T-helper 1 cell treated with Interleukin-12 subunit alpha and Interleukin-12 subunit beta and Interleukin-4 antibody, amounts not matched to agents 30 μg/mL and 1 μg/mL, for 36 hours (primary cell): ENCODE data around the gene PTPRN2.

Experiments used
- H3K27ac Mint-ChIP-seq: one replicate; pipeline ENCODE4 v1.8.0; 2021; ENCODE audit warnings: mild to moderate bottlenecking, mixed read lengths
- H3K27me3 Mint-ChIP-seq: one replicate; pipeline ENCODE4 v1.8.0; 2021; ENCODE audit warnings: low read depth, mixed read lengths
- H3K36me3 Mint-ChIP-seq: one replicate; pipeline ENCODE4 v1.8.0; 2021; ENCODE audit warnings: low read depth, mixed read lengths
- H3K4me1 Mint-ChIP-seq: one replicate; pipeline ENCODE4 v1.8.0; 2021; ENCODE audit warnings: low read depth, mixed read lengths
- H3K4me3 Mint-ChIP-seq: one replicate; pipeline ENCODE4 v1.8.0; 2021; ENCODE audit warnings: mild to moderate bottlenecking, moderate library complexity, mixed read lengths
- H3K9me3 Mint-ChIP-seq: one replicate; pipeline ENCODE4 v1.8.0; 2021; ENCODE audit warnings: mixed read lengths

The PTPRN2 gene

DNA sequence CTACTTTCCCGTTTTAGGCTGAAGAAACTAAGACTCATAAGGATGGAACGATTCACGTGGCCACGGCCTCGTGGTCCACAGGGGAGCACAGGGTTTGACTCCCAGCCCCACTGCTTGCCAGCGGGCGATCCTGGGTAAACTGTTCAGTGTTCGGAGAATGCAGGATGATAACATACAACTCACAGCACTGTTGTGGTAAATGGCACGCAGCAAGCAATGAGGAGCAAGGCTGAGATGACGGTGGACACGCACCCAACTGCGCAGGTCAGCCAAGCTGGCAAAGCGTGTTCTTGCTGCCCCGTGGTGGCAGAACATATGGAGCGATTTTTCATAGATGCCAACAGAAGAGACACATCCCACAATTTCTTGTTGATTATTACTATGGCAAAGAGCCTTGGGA, 978.1 kb downstream of the PTPRN2 start:
- Mint-ChIP-seq H3K27me3 (no peaks in the 10 kb centered on the region), H3K4me1 (peaks cover 3% of the 10 kb centered on the region)

DNA sequence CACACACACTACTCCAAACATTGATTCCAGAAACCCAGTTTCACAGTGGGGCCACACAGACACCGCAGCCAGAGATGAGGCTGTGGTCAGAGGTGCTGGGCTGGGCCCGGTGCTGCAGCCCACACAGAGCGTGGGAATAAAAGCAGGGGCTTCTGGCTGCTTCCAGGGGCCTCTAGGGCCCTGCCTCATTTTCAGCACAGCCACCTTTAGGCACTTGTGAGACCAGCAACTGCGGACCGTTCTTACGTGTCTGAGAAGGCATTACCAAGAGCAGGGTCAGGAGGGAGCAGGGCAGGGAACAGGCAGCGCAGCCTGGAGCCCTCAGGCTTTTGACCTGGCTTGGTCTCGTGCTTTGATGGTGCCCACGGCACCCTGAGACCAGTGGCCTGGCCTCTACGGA, 980.4 kb downstream of the PTPRN2 start:
- H3K9me3 Mint-ChIP-seq = no peaks in the 10 kb centered on the region
- no peaks in the 10 kb centered on the region for H3K36me3 Mint-ChIP-seq
- peaks cover 1% of the 10 kb centered on the region for H3K4me1 Mint-ChIP-seq
- H3K27me3 Mint-ChIP-seq = no peaks in the 10 kb centered on the region
- no peak overlapping the region for H3K27ac Mint-ChIP-seq
- H3K4me3 Mint-ChIP-seq = no peak overlapping the region

More for the DNA sequence above, 978.1 kb downstream of the PTPRN2 start:
- no peaks in the 10 kb centered on the region for H3K36me3 Mint-ChIP-seq
- no peak overlapping the region for H3K27ac Mint-ChIP-seq
- H3K4me3 Mint-ChIP-seq = no peak overlapping the region
- no peaks in the 10 kb centered on the region for H3K9me3 Mint-ChIP-seq

DNA sequence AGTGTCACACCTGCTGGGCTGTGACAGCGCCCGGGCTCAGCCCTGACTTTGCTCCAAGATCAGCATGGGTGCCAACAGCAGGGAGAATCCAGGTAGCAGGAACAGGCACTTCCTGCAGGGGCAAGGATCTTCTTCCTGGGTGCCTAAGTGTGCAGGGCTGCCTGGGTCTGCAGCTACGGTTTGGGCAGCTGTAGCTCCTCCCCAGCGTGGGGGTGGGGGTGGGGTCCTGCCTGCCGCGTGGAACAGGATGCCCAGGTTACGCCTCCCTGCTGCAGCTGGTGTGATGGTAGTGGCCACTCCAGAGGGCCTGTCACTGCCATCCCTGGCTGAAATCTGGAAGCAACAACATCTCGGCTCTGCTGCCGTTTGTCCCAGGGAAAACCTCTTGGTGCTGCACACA, 981.5 kb downstream of the PTPRN2 start:
- no peak overlapping the region for H3K4me3 Mint-ChIP-seq
- H3K27me3 Mint-ChIP-seq = no peaks in the 10 kb centered on the region
- no peaks in the 10 kb centered on the region for H3K4me1 Mint-ChIP-seq
- H3K36me3 Mint-ChIP-seq = no peaks in the 10 kb centered on the region
- no peak overlapping the region for H3K27ac Mint-ChIP-seq
- H3K9me3 Mint-ChIP-seq = no peaks in the 10 kb centered on the region

DNA sequence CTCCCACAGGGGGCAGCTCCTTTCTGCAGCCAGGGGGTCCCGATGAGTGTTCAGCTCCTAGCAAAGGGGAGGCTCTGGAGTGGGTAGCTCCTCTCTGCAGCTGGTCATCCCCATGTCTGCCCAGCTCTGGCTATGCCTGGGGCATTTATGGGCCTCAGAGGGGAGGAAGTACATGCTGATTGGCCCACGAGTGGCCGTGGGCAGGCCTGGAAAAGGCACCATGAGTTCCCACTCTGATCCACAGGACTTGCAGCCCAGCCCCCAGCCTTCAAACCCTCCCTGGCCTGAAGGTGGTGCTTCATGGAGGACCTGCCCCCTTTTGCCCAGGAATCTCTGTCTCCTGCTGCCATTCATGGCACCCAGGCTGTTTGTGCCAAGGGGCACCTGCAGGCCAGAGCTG, 982.0 kb downstream of the PTPRN2 start:
- no peaks in the 10 kb centered on the region for H3K4me1 Mint-ChIP-seq
- H3K4me3 Mint-ChIP-seq = no peak overlapping the region
- H3K27ac Mint-ChIP-seq = no peak overlapping the region
- H3K36me3 Mint-ChIP-seq = no peaks in the 10 kb centered on the region
- no peaks in the 10 kb centered on the region for H3K9me3 Mint-ChIP-seq
- H3K27me3 Mint-ChIP-seq = no peaks in the 10 kb centered on the region

DNA sequence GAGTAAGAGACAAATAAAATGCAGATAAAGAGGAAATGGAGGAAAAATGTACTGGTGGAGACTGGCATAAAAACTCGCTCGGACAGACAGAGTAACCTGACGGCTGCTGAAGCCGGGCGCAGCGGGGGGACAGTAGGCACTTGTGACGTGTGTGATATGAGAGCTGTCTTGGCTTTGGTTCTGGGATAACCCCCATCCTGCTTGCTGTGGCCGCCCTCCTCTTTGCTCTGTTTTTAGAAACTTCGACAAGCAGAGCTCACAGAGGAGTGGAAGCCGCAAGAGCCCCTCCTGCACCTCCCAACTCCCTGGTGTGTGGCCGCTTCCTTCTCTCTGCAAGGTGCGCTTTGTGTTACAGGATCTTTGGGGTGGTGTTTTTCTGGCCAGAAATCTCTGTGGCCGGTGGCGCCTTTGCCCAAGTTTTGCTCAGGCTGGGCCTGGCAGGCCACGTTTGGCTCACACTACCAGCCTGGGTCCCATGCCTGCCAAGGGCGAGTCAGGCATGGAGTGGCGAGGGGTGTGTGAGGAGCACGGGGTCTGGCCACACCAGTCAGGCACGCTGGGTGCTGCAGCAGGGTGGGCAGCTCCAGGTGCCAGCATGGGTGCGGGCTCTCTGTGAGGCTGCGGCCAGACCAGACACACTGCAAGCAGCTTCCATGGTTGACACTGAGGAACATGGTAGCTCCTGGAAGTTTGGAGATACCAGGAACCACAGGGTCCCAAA, 982.8 kb downstream of the PTPRN2 start:
- H3K27ac Mint-ChIP-seq = no peak overlapping the region
- H3K27me3 Mint-ChIP-seq = no peaks in the 10 kb centered on the region
- no peaks in the 10 kb centered on the region for H3K4me1 Mint-ChIP-seq
- no peaks in the 10 kb centered on the region for H3K9me3 Mint-ChIP-seq
- no peaks in the 10 kb centered on the region for H3K36me3 Mint-ChIP-seq
- H3K4me3 Mint-ChIP-seq = no peak overlapping the region

DNA sequence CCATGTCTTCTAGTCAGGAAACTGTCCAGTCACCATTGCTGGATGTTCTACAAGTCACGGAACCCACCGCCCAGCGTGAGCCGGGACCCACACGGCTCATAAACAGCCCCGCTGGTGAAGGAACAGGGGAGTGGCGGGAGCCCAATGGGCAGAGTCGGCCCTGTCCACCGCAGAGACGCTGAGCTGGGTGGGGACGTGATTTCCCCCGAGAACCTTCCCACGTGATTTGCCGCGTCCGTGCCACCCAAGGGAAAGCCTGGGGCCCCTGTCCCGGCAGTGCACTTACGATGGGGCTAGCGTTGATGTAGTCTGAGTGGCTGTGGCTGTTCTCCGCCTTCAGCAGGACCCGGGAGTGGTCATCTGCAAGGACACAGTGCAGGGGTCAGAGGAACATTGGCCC, 983.9 kb downstream of the PTPRN2 start:
- Mint-ChIP-seq H3K27ac (no peak overlapping the region), H3K27me3 (no peaks in the 10 kb centered on the region), H3K4me3 (no peak overlapping the region), H3K9me3 (no peaks in the 10 kb centered on the region), H3K36me3 (no peaks in the 10 kb centered on the region), H3K4me1 (no peaks in the 10 kb centered on the region)

DNA sequence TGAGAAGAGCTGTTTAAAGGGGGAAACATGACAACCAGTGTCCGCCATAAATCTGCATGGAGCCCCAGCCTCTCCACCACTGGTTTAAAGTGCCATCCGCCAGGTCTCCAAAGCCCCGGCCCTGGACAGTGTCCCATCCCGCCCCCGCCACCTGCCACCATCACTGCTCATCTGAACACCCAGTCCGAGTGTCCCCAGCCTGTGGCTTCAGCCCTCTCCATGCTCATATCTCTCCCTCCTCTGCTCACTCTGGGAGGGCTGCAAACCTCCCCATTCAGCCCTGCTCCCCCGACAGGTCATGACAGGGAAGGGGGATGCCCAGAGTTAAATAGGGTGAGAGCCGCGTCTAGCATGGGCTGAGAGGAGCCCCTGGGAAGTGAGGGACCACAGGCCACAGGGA, 984.6 kb downstream of the PTPRN2 start:
- H3K27ac Mint-ChIP-seq = no peak overlapping the region
- H3K36me3 Mint-ChIP-seq = no peaks in the 10 kb centered on the region
- no peaks in the 10 kb centered on the region for H3K27me3 Mint-ChIP-seq
- H3K9me3 Mint-ChIP-seq = no peaks in the 10 kb centered on the region
- H3K4me3 Mint-ChIP-seq = no peak overlapping the region
- H3K4me1 Mint-ChIP-seq = no peaks in the 10 kb centered on the region

DNA sequence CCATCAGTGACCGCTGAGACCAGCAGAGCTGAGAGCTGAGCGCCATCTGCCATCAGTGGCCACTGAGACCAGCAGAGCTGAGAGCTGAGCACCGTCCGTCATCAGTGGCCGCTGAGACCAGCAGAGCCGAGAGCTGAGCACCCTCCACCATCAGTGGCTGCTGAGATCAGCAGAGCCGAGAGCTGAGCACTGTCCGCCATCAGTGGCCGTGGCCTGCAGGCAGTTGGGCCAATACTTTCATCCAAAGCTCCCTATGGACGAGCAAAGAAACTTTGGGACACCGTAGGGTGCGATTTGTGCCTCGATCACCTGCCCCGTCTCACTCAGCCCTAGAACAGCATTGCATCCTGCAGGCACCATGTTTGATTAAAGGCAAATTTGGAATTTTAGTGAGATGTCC, 985.0 kb downstream of the PTPRN2 start:
- Mint-ChIP-seq H3K4me3 (no peak overlapping the region), H3K27me3 (no peaks in the 10 kb centered on the region), H3K9me3 (no peaks in the 10 kb centered on the region), H3K27ac (no peak overlapping the region), H3K4me1 (no peaks in the 10 kb centered on the region), H3K36me3 (no peaks in the 10 kb centered on the region)

DNA sequence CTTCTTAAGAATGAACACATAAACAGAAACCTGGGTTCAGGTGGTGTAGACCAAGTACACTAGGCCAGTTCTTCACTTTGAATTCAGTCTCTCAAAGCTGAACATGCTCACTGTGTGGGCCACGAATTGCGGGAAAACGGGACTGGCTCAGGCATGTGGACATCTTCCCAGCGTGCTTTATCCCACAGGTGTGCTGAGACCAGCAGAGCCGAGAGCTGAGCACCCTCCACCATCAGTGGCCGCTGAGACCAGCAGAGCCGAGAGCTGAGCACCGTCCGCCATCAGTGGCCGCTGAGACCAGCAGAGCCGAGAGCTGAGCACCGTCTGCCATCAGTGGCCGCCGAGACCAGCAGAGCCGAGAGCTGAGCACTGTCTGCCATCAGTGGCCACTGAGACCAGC, 985.5 kb downstream of the PTPRN2 start:
- Mint-ChIP-seq H3K27ac (no peak overlapping the region), H3K4me1 (no peaks in the 10 kb centered on the region), H3K4me3 (no peak overlapping the region), H3K36me3 (no peaks in the 10 kb centered on the region), H3K9me3 (no peaks in the 10 kb centered on the region), H3K27me3 (no peaks in the 10 kb centered on the region)

DNA sequence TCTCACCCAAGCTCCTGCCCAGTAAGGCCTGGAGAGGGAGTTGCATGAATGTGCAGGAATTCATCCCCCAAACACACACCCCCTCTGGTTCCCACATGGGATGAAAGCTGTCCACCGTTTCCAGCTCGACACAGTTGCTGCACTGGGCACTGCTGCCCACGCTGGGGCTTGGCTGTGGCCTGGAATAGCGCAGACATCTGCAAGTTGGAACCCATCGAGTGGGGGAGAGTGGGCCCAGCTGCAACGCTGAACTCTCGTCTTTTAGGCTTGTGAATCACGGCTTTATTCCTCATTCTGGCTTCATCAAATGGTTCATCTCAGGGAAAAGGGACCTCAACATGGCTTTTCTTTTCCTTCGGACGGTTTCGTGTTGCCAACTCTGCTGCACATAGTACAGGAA, 986.1 kb downstream of the PTPRN2 start:
- Mint-ChIP-seq H3K27me3 (no peaks in the 10 kb centered on the region), H3K27ac (no peak overlapping the region), H3K36me3 (no peaks in the 10 kb centered on the region), H3K9me3 (no peaks in the 10 kb centered on the region), H3K4me3 (no peak overlapping the region), H3K4me1 (no peaks in the 10 kb centered on the region)

DNA sequence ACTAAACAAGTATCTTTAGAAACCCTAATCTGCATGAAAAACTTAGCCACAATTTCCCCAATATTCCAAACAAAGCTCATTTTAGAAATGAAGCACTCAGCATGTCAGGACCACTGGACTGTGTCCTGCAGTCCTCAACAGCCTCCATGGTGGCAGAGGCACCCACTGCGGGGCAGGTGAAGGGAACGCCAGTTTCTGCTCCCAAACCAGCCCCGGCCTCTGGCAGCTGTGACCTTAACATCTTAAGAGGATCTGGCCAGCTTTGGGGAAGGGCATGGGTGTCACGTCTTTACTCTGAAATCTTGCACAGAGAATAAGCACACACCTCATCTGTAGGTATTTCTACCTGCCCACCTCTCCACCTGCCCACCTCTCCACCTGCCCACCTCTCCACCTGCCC, 988.1 kb downstream of the PTPRN2 start:
- Mint-ChIP-seq H3K27ac (no peak overlapping the region), H3K27me3 (no peaks in the 10 kb centered on the region), H3K4me1 (no peaks in the 10 kb centered on the region), H3K36me3 (no peaks in the 10 kb centered on the region), H3K9me3 (no peaks in the 10 kb centered on the region), H3K4me3 (no peak overlapping the region)

DNA sequence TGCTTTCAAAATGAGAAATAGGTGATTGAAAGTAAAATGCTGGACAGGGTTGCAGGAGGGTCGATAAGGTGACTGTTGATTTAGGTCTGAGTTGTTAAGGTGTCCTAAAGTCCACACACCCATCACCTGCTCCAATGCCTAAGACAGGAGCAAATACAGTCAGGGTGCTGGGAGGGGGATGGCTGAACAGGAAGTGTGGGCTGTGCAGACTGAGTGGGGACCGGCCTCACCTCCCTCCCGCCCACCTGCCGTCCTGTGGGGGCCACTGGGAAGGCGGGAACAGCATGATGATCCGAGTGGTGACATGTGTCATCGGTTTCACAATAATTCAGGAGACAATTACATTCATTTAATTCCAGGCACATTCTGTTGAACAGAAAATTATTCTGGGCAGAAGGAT, 990.1 kb downstream of the PTPRN2 start:
- H3K4me1 Mint-ChIP-seq = no peaks in the 10 kb centered on the region
- H3K27me3 Mint-ChIP-seq = no peaks in the 10 kb centered on the region
- H3K36me3 Mint-ChIP-seq = no peaks in the 10 kb centered on the region
- no peak overlapping the region for H3K4me3 Mint-ChIP-seq
- H3K27ac Mint-ChIP-seq = no peak overlapping the region
- H3K9me3 Mint-ChIP-seq = no peaks in the 10 kb centered on the region

DNA sequence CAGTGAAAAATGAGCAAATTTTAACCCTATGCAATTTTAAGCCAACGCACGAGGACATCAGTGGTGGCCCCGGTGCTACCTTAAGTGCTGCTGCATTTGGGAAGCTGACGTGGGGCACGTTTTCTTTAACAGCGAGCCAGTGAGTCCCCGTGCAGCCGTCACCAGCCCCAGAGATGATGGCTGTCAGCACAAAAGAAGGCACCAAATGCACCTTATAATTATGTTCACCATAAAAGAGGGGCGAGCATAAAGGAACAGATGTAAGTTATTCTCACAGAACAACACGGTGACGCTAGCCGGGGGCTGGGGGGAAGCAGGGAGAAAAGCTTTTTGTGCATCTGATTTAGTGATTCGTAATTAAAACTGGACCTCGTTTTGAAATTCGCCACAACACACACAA, 990.7 kb downstream of the PTPRN2 start:
- Mint-ChIP-seq H3K36me3 (no peaks in the 10 kb centered on the region), H3K4me3 (no peak overlapping the region), H3K27ac (no peak overlapping the region), H3K27me3 (no peaks in the 10 kb centered on the region), H3K4me1 (no peaks in the 10 kb centered on the region), H3K9me3 (no peaks in the 10 kb centered on the region)

DNA sequence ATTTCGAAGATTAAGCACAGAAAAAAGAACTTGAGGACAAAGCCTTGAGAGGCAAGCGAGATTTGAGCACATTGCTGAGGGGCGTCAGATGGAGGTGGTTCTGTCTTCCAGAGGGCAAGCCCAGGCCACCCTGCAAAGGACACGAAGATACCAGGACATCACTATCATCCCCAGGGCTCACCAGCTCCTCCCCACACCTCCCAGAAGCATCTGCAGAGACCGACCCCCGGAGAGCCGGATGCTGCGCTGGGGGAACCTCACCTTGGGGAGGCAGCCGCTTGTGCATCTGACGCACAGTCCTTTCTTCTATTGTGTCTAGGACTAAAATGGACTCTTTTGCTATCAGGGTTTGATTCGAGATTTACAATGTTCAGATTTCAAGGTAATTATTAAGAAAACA, 991.2 kb downstream of the PTPRN2 start:
- Mint-ChIP-seq H3K36me3 (no peaks in the 10 kb centered on the region), H3K27me3 (no peaks in the 10 kb centered on the region), H3K9me3 (no peaks in the 10 kb centered on the region), H3K4me1 (no peaks in the 10 kb centered on the region), H3K4me3 (no peak overlapping the region), H3K27ac (no peak overlapping the region)

DNA sequence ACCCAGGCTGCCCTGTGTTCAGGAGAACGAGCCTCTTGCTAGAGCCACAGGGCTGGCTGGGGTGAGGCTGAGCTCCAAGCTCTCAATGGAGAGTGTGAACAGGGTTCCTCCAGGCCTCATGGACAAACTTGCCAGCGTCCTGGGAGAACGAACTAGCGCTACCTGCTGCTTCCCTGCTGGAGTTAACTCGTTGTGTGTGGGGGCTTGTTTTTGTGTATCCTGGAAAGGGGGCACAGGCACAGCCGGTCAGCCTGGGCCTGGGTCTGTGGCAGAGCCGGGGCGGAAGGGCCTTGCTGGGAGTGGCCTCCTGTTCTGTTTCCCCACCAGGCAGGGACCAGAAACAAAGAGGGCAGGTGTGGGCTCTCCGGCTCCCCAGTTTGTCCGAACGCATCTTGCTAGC, 991.6 kb downstream of the PTPRN2 start:
- no peak overlapping the region for H3K4me3 Mint-ChIP-seq
- H3K27ac Mint-ChIP-seq = no peak overlapping the region
- no peaks in the 10 kb centered on the region for H3K27me3 Mint-ChIP-seq
- H3K9me3 Mint-ChIP-seq = no peaks in the 10 kb centered on the region
- no peaks in the 10 kb centered on the region for H3K36me3 Mint-ChIP-seq
- H3K4me1 Mint-ChIP-seq = no peaks in the 10 kb centered on the region
